Measurements from ENCODE around the gene AFF3.

The AFF3 gene

GRCh38 chr2:99786636-99787390 lies 355.6 kb downstream of the AFF3 start:
- Histone ChIP-seq H4K20me1 (ENCODE audit: control insufficient read depth, insufficient read depth, low read depth, low read length) (no peaks in the 10 kb centered on the region), H3K4me1 (ENCODE audit: control insufficient read depth, low read length) (peaks cover 6% of the 10 kb centered on the region; the same call in 1 of the 2 replicates), H3K27me3 (ENCODE audit: control insufficient read depth, low read length) (no peaks in the 10 kb centered on the region), H3K36me3 (ENCODE audit: control insufficient read depth, low read length) (no peaks in the 10 kb centered on the region), H3K4me2 (ENCODE audit: low read length) (no peak overlapping the region), H3K79me2 (ENCODE audit: control insufficient read depth, low read length) (no peaks in the 10 kb centered on the region), H3K27ac (ENCODE audit: low read depth, low read length) (no peak overlapping the region), H3F3A (ENCODE audit: control insufficient read depth, insufficient read depth) (no peaks in the 10 kb centered on the region), H3K9me2 (replicated peaks; ENCODE audit: control insufficient read depth, low read length) (no peaks in the 10 kb centered on the region), H3K4me3 (ENCODE audit: low read length) (no peak overlapping the region), H3K9me3 (ENCODE audit: control insufficient read depth, insufficient read depth, low read length) (no peaks in the 10 kb centered on the region)
- TF ChIP-seq CTCF (IDR thresholded peaks at IDR 0.05; ENCODE audit: low read depth, low read length, poor library complexity, severe bottlenecking) (no peak), EZH2phosphoT487 (IDR thresholded peaks at IDR 0.05; ENCODE audit: borderline replicate concordance, low read length) (no peak)

GRCh38 chr2:99784946-99785345 lies 357.4 kb downstream of the AFF3 start:
- no peak overlapping the region for H3K4me3 ChIP-seq (ENCODE audit: low read length)
- H3K27me3 ChIP-seq (ENCODE audit: control insufficient read depth, low read length): no peaks in the 10 kb centered on the region
- no peaks in the 10 kb centered on the region for H3K36me3 ChIP-seq (ENCODE audit: control insufficient read depth, low read length)
- no peak for TF ChIP-seq EZH2phosphoT487 (IDR thresholded peaks at IDR 0.05; ENCODE audit: borderline replicate concordance, low read length)
- no peak for TF ChIP-seq CTCF (IDR thresholded peaks at IDR 0.05; ENCODE audit: low read depth, low read length, poor library complexity, severe bottlenecking)
- no peaks in the 10 kb centered on the region for H3F3A ChIP-seq (ENCODE audit: control insufficient read depth, insufficient read depth)
- peaks cover 6% of the 10 kb centered on the region; the same call in 1 of the 2 replicates for H3K4me1 ChIP-seq (ENCODE audit: control insufficient read depth, low read length)
- no peaks in the 10 kb centered on the region for H3K9me3 ChIP-seq (ENCODE audit: control insufficient read depth, insufficient read depth, low read length)
- H3K9me2 ChIP-seq (replicated peaks; ENCODE audit: control insufficient read depth, low read length): no peaks in the 10 kb centered on the region
- H3K79me2 ChIP-seq (ENCODE audit: control insufficient read depth, low read length): no peaks in the 10 kb centered on the region
- H3K27ac ChIP-seq (ENCODE audit: low read depth, low read length): no peak overlapping the region
- no peaks in the 10 kb centered on the region for H4K20me1 ChIP-seq (ENCODE audit: control insufficient read depth, insufficient read depth, low read depth, low read length)
- H3K4me2 ChIP-seq (ENCODE audit: low read length): no peak overlapping the region

- Histone ChIP-seq H3K4me2 (ENCODE audit: low read length) (no peak overlapping the region), H3K36me3 (ENCODE audit: control insufficient read depth, low read length) (no peaks in the 10 kb centered on the region), H3K9me3 (ENCODE audit: control insufficient read depth, insufficient read depth, low read length) (no peaks in the 10 kb centered on the region), H4K20me1 (ENCODE audit: control insufficient read depth, insufficient read depth, low read depth, low read length) (no peaks in the 10 kb centered on the region), H3K4me3 (ENCODE audit: low read length) (no peak overlapping the region), H3K9me2 (replicated peaks; ENCODE audit: control insufficient read depth, low read length) (no peaks in the 10 kb centered on the region), H3F3A (ENCODE audit: control insufficient read depth, insufficient read depth) (no peaks in the 10 kb centered on the region), H3K27ac (ENCODE audit: low read depth, low read length) (no peak overlapping the region), H3K4me1 (ENCODE audit: control insufficient read depth, low read length) (peaks cover 6% of the 10 kb centered on the region; the same call in 1 of the 2 replicates), H3K79me2 (ENCODE audit: control insufficient read depth, low read length) (no peaks in the 10 kb centered on the region), H3K27me3 (ENCODE audit: control insufficient read depth, low read length) (no peaks in the 10 kb centered on the region)
- TF ChIP-seq EZH2phosphoT487 (IDR thresholded peaks at IDR 0.05; ENCODE audit: borderline replicate concordance, low read length) (no peak), CTCF (IDR thresholded peaks at IDR 0.05; ENCODE audit: low read depth, low read length, poor library complexity, severe bottlenecking) (no peak)
These were observed 358.1 kb downstream of the AFF3 start for GRCh38 chr2:99784282-99784681.
